PC-3 (cell line): ENCODE measurements around the gene CHAF1B. TPM values are rescaled to one million over a fixed set of nuclear protein-coding genes. Genes with fewer than 3 reads are reported as not detected.

Source experiments
- ATAC-seq: fragments of 200-7000 bp; cut with Tn5 transposase; 2 replicates; pipeline ENCODE4 v1.9.1; 2020; ENCODE audit warnings: mild to moderate bottlenecking, moderate library complexity
- BruUV-seq: library from RNA; stranded (reverse); fragments of 400-500 nt; replicated peaks from 2 replicates; lab custom pipeline; 2021; lab: Mats Ljungman, UMichigan
- CTCF ChIA-PET: fragments of 300-600 bp; sonication (Branson Sonifier 250); formaldehyde crosslinking; loops from one replicate; lab custom pipeline; 2022; ENCODE audit warnings: antibody characterized with exemption; lab: Charles Lee
- POLR2A ChIA-PET: fragments of 300-600 bp; sonication (Branson Sonifier 250); formaldehyde crosslinking; loops from one replicate; lab custom pipeline; 2022; ENCODE audit warnings: antibody characterized with exemption; ENCODE audit not compliant: unreplicated experiment; lab: Charles Lee
- DNase-seq: peaks from one replicate; pipeline ENCODE4 v3.0.0-alpha.2; 2015
- H2AFZ ChIP-seq: fragments of 300-600 bp; sonication (generic); 2 replicates; pipeline ENCODE4 v1.6.0; 2016; ENCODE audit warnings: antibody characterized with exemption, low read length
- H3F3A ChIP-seq: fragments of 300-600 bp; sonication (generic); one replicate; pipeline ENCODE4 v1.6.0; 2017; ENCODE audit warnings: antibody characterized with exemption, low read length, control low read depth, mild to moderate bottlenecking; ENCODE audit not compliant: unreplicated experiment
- H3K27ac ChIP-seq: fragments of 300-600 bp; sonication (generic); 2 replicates; pipeline ENCODE4 v1.5.1; 2016; ENCODE audit warnings: mild to moderate bottlenecking, low read length
- H3K27me3 ChIP-seq: fragments of 300-600 bp; sonication (generic); 2 replicates; pipeline ENCODE4 v1.6.1; 2016; ENCODE audit warnings: low read length, mixed read lengths
- H3K36me3 ChIP-seq: fragments of 300-600 bp; sonication (generic); 2 replicates; pipeline ENCODE4 v1.6.1; 2016; ENCODE audit warnings: low read depth, mixed run types, low read length, mixed read lengths
- H3K4me1 ChIP-seq: fragments of 300-600 bp; sonication (generic); 2 replicates; pipeline ENCODE4 v1.5.1; 2016; ENCODE audit warnings: low read length; ENCODE audit not compliant: insufficient read depth
- H3K4me2 ChIP-seq: fragments of 300-600 bp; sonication (generic); 2 replicates; pipeline ENCODE4 v1.6.0; 2016; ENCODE audit warnings: low read length
- H3K4me3 ChIP-seq: fragments of 300-600 bp; sonication (generic); 2 replicates; pipeline ENCODE4 v1.5.1; 2016; ENCODE audit warnings: mild to moderate bottlenecking, low read length, mixed read lengths
- H3K79me2 ChIP-seq: fragments of 300-600 bp; sonication (generic); 2 replicates; pipeline ENCODE4 v1.6.1; 2017; ENCODE audit warnings: low read length, mixed read lengths
- H3K9ac ChIP-seq: fragments of 300-600 bp; sonication (generic); 2 replicates; pipeline ENCODE4 v1.6.0; 2016; ENCODE audit warnings: mild to moderate bottlenecking, low read length
- H3K9me2 ChIP-seq: fragments of 300-600 bp; sonication (generic); replicated peaks from 2 replicates; pipeline ENCODE4 v1.6.1; 2016; ENCODE audit warnings: mixed run types, low read length, mixed read lengths
- H3K9me3 ChIP-seq: fragments of 300-600 bp; sonication (generic); 2 replicates; pipeline ENCODE4 v1.6.1; 2016; ENCODE audit warnings: low read length, mixed read lengths
- H4K20me1 ChIP-seq: fragments of 300-600 bp; sonication (generic); 2 replicates; pipeline ENCODE4 v1.6.1; 2016; ENCODE audit warnings: low read length, mixed read lengths
- EZH2 ChIP-seq: fragments of 300-600 bp; sonication (generic); IDR thresholded peaks from one replicate; pipeline ENCODE4 v1.6.1; 2017; ENCODE audit warnings: antibody characterized with exemption, mild to moderate bottlenecking, low read length; ENCODE audit not compliant: unreplicated experiment
- EZH2phosphoT487 ChIP-seq: fragments of 300-600 bp; sonication (generic); IDR thresholded peaks from 2 replicates; pipeline ENCODE4 v1.6.1; 2018; ENCODE audit warnings: mild to moderate bottlenecking, antibody characterized with exemption, low read length, borderline replicate concordance
- intact Hi-C: fragments of 100-400 bp; cut with micrococcal nuclease; formaldehyde crosslinking; loops from 2 replicates; pipeline ENCODE4 v1.9.0; 2023
- total RNA-seq: library from RNA; depleted of rRNA; stranded (reverse); fragments of >200 nt; gene quantifications from 2 replicates; pipeline ENCODE4 v1.2.3, GENCODE V29; 2014
- TF ChIP-seq, protein P1 (sequence below): fragments of 300-600 bp; sonication (generic); conservative IDR thresholded peaks from 2 replicates; pipeline ENCODE4 v1.5.1; 2017; ENCODE audit warnings: antibody characterized with exemption, low read depth, mild to moderate bottlenecking, low read length

The CHAF1B gene
- total RNA-seq, 1 experiment from 2014 or later = 19.0 TPM

DNA sequence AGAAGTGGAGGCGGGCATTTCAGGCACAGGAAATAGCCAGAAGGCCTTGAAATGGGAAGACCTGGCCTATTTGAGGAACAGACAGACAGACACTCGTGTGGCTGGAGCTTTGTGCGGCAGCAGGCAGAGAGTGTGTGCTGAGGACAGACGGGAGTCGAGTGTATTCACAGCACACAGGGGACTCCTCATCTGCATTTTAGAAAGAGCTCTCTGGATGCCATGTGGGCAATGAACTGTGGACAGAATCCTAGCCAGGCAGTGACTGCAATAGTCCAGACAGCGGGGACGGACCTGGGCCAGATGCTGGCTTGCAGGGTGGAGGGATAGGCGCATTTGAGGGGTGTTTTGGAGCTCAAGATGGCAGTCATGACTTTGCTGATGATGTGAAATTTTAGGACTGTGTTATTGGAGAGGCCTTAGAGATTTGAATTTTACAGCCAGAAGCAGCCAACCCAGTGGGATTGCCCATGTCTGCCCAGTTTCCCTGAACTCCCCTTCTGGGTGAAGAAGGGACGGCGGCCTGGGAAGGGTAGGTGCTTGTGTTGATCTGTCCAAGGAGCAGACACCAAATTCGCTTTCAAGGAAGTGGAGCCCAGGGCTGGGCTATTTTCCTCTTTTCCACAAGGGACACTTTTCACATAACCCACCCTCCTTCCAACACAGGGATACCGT lies 43.7 kb downstream of the CHAF1B start:
- H4K20me1 ChIP-seq = no peaks in the 10 kb centered on the region
- peaks cover 30% of the 10 kb centered on the region for H3K4me1 ChIP-seq
- intact Hi-C loops = loop anchor here (10.0 kb wide), 1 partner anchor 236 kb away; no protein-coding TSS in a partner anchor
- no peaks in the 10 kb centered on the region for H3K27me3 ChIP-seq
- no peaks in the 10 kb centered on the region for H3K9me3 ChIP-seq
- H2AFZ ChIP-seq = no peak overlapping the region
- no TSS peak for BruUV-seq
- H3K9me2 ChIP-seq = no peaks in the 10 kb centered on the region
- peak overlapping the region; percentile 69 for H3K4me3 ChIP-seq
- POLR2A ChIA-PET = interaction anchor here (1.6 to 2.2 kb wide), 2 partner anchors 37 to 71 kb away, joined by 8 to 9 read pairs; no protein-coding TSS in a partner anchor
- H3K27ac ChIP-seq = peak overlapping the region; percentile 97
- CTCF ChIA-PET = interaction anchor here (0.6 to 1.7 kb wide), 2 partner anchors 71 to 1911 kb away, joined by 8 to 10 read pairs; no protein-coding TSS in a partner anchor
- H3K4me2 ChIP-seq = peak overlapping the region; percentile 85
- TF ChIP-seq EZH2 (no peak), EZH2phosphoT487 (no peak)
- TF ChIP-seq, protein P1, sequence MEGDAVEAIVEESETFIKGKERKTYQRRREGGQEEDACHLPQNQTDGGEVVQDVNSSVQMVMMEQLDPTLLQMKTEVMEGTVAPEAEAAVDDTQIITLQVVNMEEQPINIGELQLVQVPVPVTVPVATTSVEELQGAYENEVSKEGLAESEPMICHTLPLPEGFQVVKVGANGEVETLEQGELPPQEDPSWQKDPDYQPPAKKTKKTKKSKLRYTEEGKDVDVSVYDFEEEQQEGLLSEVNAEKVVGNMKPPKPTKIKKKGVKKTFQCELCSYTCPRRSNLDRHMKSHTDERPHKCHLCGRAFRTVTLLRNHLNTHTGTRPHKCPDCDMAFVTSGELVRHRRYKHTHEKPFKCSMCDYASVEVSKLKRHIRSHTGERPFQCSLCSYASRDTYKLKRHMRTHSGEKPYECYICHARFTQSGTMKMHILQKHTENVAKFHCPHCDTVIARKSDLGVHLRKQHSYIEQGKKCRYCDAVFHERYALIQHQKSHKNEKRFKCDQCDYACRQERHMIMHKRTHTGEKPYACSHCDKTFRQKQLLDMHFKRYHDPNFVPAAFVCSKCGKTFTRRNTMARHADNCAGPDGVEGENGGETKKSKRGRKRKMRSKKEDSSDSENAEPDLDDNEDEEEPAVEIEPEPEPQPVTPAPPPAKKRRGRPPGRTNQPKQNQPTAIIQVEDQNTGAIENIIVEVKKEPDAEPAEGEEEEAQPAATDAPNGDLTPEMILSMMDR = no peak
- no peaks in the 10 kb centered on the region for H3K36me3 ChIP-seq
- H3K9ac ChIP-seq = peak overlapping the region; percentile 93
- H3F3A ChIP-seq = no peaks in the 10 kb centered on the region
- ATAC-seq (no peak), DNase-seq (peak; percentile 19)
- H3K79me2 ChIP-seq = peaks cover 37% of the 10 kb centered on the region

GRCh38 chr21:36429947-36430546 lies 44.9 kb downstream of the CHAF1B start:
- Histone ChIP-seq H3K9me3 (no peaks in the 10 kb centered on the region), H3K36me3 (no peaks in the 10 kb centered on the region), H3K9ac (peak overlapping the region; percentile 93), H3K27ac (peak overlapping the region; percentile 97), H3K79me2 (peaks cover 37% of the 10 kb centered on the region), H3F3A (no peaks in the 10 kb centered on the region), H3K27me3 (no peaks in the 10 kb centered on the region), H3K4me2 (peak overlapping the region; percentile 88), H3K4me3 (peak overlapping the region; percentile 69), H4K20me1 (no peaks in the 10 kb centered on the region), H3K4me1 (peaks cover 30% of the 10 kb centered on the region), H3K9me2 (no peaks in the 10 kb centered on the region), H2AFZ (0 out of 2 replicates have a peak overlapping the region, but pooled peaks have one; percentile 22)
- intact Hi-C loops = loop anchor here (1.0 to 10.0 kb wide), 2 partner anchors 36 to 235 kb away; no protein-coding TSS in a partner anchor
- no TSS peak for BruUV-seq
- peak; percentile 99 for DNase-seq
- CTCF ChIA-PET = interaction anchor here (0.6 to 1.7 kb wide), 5 partner anchors 10 to 942 kb away, joined by 3 to 14 read pairs (median 6); no protein-coding TSS in a partner anchor
- no peak for TF ChIP-seq EZH2
- TF ChIP-seq, protein P1 = 0 out of 2 replicates have a peak, but pooled peaks have one; percentile 24
- POLR2A ChIA-PET = interaction anchor here (0.6 to 2.2 kb wide), 11 partner anchors 15 to 1127 kb away, joined by 3 to 16 read pairs (median 3); no protein-coding TSS in a partner anchor
- ATAC-seq = peak; percentile 94
